Measurements from ENCODE around the gene CABLES1.

The CABLES1 gene

DNA sequence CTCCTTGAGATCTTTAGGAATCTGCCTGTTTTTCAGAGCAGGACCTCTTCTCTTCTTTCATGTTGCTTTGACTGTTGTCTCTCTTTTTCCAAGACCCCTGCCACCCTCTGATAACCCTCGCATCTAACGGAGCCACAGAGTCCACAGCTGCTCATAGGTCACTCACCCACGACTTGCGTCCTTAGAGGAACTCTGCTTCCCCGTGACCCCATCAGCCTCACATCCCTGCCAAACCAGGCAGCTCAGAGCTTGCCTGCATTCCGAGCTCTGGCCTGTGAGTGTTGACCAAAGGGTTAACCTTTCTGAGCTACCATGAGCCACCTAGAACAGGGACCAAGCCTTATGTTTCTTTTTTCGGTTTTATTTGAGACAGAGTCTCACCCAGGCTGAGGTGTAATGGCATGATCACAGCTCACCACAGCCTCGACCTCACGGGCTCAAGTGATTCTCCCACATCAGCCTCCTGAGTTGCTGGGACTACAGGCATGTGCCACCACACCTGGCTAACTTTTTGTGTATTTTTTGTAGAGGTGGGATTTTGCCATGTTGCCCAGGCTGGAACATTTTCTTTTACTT is 36.4 kb downstream of the CABLES1 start:
- no peak for DNase-seq

DNA sequence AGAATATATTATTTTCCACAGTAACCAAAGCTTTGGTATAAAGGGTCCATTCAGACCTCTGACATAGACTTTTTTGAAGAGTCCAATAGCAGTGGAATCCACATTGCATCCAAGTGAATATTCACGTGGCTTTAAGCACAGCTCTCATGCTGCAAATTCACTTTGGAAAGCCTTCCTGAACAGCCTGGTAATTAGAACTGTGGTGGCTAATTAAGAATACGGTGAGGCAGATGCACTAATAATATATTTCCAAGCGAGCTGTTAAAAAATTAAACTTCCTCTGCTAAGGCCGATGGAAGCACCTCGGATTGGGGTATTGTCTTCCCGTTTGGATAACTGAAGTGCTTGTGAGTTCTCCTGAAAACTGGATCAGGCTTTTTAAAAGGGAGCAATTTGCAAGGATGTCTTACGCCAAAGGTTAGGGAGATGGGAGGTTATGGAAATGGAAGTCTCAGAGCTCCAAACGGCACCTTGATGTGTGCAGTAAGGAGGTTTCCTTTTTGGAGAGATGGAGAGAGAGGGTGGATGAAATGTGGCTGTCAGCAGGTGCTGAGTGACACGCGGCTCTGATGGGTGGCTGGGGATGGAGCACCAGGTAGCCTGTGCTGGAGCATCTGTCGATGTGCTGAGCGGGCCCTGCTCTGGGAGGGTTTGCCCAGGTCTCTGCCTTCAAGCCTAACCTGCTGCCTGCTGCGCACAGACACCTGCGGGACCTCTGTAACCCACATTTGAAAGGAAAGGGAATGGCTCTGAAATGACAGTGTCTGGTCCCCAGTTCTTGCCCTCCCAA is 37.5 kb downstream of the CABLES1 start:
- no peak for DNase-seq

DNA sequence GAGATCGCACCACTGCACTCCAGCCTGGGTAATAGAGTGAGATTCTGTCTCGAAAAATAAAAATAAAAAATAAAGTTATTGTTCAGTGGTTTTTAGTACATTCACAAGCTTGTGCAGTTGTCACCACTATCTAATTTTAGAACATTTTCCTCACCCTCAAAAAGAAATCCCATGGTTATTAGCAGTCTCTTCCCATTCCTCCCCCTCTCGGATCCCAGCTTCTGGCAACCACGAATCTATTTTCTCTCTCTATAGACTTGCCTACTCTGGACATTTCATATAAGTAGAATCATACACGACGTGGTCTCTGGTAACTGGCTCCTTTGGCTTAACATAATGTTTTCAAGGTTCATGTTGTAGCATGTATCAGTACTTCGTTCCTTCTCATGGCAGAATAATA is 38.6 kb downstream of the CABLES1 start:
- no peak for DNase-seq

DNA sequence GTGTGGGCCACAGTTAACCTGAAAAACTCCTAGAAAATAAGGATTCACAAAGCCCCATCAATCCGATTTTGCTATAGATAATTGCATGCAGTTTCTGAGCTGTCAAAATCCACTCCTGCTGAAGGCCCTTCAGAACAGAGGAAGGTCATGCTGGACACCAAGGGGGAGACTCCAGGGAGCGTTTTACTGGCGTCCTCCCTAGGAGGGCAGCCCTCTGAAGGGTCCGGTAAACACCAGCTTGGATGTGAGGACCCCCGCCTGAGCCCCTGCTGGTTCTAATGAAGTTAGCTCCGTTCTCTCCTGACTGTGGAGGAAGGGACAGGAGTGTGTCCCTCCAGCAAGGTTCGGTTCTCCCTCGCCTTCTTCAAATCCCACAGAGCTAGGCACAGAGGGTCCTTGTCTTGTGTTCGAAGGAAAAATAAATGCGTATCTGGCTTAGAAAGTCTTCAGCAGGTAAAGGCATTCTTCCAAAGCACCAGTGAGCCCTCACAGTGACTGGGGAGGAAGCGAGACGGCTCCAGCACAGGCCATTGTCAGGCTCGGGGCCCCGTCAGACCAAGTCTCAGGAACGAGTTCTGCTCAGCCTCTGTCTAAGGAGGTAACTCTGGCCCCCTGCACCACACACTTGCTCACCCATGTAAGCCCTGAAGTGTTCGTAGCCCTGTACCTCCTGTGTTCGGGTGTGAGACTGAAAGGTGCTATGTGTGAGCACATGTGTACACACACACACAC is 41.6 kb downstream of the CABLES1 start:
- DNase-seq = no peak

DNA sequence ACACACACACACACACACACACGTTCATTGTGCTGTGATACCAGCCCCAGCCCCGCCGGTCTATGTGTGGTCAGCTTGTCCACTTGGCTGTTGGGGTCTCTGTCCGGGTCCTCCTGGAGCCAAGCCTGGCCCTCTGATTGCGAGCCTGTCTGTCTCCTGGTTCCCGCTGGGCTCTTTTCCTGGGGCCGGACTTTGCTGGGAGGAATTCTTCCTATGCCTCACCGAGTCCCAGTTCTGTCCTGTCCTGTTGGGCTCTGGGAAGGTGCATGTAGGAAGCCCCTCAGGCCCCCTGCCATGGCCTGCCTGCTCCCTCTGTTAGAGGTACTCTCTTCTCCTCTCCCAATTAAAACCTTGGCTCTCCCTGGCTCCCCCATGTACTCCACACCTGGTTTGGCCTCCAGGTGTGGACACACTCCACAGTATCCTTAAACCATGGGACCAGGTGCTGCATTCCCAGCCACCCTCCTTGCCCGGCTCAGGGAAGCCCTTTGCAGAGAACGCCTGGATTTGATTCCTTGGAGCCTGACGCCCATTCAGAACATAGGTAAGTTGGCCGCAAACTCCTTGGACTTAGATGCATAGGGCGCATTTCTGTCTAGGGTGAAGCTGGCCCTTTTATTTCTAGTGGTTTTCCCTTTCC is 42.3 kb downstream of the CABLES1 start:
- DNase-seq = no peak

DNA sequence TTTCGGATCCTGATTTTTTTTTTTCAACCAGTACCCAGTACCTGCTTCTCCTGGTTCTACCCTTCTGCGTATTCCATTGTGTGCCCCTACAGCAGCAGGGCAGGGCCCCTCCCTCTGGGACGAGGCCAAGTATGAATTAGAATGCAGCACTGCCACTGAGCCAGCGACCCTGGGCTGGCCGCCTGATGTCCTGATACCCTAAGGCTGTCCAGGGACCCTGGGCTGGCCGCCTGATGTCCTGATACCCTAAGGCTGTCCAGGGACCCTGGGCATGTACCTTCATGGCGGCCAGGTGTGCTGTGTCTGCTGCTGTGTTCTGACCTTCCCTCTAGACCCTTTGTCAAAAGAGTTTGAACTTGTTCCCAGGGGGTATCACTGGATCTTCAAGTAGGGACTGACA is 42.9 kb downstream of the CABLES1 start:
- DNase-seq = no peak

DNA sequence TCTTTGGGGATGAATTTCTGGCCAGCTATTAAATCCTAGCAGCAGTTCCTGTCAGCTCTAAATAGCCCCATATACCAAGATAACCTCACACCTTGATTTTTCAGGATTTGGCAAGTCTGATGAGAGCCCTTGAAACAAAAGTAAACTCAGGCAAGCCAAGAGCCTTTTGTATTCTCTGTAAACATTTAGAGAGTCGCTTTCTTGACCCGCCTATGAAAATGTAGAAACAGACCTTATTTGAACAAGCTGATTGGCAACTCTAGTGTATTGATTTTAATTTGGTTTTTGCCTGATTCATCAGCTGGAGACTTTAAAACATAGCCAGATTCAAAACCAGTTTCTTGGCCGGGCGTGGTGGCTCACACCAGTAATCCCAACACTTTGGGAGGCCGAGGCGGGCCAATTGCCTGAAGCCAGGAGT is 43.4 kb downstream of the CABLES1 start:
- DNase-seq = no peak

DNA sequence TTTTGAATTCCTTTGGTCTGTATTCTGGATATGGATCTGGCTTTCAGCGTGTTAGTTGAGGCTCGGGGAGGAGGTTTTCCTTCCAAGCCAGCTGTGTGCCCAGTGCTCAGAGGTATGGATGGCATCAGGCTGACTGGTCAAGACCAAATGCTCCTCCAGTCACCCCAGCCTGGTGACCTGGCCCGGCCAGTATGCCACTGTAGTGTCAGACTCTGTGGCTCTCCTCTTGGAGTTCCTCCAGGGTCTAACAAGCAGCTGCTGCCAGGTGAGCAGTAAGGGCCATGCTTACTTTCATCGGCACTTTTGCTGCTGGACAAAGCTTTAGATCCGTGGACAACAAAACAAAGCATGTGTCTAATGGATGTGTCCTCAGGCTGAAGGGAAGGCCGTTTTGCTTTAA is 44.1 kb downstream of the CABLES1 start:
- no peak for DNase-seq

DNA sequence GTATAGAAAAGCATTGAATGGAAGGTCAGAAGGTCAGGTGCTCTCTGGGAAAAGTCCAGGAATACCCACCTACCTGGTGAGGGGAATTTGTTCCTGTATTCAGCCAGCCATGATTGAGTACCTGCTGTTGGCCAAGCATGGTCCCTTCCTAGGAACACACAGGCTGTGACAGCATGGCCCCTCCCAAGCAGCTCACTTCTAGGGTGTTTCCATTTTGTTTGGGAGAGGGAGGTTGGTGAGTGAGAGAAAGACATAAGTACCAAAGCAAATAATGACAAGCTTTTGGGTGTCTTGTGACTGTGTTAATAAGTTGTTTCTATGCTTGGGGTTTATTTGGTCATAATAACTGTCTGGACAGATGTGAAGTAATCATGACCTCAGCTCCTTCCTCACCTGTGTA is 46.3 kb downstream of the CABLES1 start:
- DNase-seq = no peak

DNA sequence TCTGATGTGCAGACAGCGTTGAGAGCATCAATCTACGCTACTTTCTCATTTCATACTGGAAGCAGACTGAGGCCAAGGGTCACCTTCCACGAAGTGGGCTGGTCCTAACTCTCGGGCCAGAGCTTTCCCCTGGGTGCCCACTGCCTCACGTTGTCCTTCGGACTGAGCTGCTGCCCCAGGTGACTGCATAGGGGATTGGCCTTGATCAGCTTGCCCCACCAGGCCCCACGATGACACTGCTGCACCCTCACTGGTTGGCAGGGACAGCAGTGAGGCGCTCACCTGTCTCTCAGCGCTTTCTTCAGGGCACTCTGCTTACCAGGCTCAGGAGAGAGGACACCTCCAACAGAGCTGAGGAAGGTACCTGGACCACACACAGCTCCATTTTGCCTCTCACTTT is 47.3 kb downstream of the CABLES1 start:
- no peak for DNase-seq

DNA sequence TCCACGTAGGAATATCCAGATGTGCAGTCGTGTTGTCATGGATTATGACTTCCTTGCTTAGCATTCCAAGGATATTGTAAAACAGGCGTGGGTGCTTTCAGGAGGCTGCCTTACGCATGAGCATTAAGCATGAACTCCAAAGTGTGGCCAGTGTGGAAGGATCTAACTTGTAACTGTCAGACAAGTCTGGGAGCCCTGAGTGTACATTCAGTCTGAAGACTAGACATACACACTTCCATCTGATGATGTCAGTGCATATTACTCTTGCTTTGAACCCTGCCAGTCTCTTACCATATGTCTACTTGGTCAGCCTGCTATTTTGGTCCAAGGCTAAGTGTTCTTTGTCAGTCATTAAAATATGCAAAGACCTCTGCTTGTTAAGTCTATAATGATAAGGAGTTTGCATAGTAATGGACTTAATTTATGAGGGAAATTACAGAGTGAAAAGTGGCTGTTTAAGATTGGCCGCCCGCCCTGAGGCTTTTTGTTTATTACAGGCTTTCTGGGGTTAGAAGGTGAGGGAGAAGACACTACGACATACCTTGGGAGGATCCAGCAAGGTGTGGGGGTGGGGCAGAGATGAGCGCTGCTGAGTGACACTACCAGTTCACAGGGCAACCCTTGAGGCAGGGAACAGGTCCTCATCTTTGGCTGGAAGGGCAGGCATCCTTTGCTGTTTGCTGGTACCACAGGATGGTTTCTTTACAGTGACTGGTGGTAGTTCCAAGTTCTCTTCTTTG is 48.3 kb downstream of the CABLES1 start:
- DNase-seq = no peak

DNA sequence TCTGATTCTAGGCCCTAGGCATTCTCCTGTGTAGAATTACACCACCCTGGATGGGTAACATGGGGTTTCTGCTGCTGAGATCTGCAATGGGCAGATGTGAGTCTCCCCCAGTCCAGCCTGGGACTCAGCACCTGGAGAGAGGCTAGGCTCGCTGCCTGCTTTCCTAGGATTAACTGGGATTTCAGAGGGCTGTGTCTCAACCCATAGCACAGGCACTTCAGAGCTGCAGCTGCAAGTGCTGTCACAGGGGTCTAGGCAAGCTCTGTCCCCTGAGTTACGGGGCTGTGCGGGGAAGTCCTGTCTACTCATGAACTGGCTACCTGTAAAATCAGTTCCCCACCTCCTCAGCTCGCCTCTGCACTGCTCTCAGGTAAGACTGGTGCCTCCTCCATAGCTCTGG is 51.5 kb downstream of the CABLES1 start:
- DNase-seq = no peak

DNA sequence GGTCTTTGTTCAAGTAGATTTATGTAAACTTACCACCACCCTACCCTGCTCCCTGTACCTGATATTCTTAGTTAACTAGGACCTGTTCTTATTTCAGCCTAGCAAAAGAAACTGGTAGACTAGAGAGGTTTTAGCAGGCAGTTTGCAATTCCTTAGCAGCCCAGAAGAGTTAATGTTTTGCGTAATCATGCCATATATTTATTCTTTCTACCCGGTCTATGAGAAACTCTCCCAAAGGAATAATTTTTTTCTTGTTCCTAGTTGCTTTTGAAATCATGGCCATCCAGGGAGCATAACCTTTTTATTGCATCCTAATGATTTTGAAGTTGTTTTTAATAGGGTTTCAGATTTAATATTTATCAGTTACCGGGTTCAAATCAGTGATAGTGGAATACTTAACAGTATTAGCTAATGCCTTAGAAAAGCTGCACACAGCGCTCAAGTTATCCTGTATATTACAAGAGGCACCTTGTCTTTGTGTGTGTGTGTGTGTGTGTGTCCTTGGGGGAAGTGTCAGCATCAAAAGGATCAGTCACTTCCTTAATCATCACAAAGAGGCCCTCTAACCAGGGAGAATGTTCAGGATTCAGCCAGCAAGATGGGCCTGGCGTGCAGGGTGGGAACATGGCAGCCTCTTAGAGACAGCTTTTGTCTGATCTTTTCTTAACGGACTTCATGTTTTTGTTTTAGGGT is 52.9 kb downstream of the CABLES1 start:
- DNase-seq = no peak

DNA sequence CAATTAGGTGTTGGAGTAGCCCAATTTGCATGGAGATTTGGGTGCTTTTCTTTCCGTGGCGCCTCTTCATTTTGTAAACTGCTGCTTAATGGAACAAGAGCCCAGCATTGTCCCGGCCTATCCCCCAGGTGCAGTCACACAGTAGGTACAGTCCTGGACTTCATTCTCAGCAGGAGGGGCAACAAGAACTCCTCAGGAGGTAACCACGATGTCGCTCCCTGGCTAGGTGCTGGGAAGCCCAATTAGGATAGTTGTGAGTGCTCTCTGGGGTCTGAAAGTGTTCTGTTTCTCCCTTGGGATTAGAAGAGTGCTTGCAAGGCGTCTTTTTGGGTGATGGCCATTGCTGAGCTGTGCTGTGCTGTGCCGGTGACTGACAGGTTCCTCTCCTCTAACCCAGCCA is 53.8 kb downstream of the CABLES1 start:
- no peak for DNase-seq

DNA sequence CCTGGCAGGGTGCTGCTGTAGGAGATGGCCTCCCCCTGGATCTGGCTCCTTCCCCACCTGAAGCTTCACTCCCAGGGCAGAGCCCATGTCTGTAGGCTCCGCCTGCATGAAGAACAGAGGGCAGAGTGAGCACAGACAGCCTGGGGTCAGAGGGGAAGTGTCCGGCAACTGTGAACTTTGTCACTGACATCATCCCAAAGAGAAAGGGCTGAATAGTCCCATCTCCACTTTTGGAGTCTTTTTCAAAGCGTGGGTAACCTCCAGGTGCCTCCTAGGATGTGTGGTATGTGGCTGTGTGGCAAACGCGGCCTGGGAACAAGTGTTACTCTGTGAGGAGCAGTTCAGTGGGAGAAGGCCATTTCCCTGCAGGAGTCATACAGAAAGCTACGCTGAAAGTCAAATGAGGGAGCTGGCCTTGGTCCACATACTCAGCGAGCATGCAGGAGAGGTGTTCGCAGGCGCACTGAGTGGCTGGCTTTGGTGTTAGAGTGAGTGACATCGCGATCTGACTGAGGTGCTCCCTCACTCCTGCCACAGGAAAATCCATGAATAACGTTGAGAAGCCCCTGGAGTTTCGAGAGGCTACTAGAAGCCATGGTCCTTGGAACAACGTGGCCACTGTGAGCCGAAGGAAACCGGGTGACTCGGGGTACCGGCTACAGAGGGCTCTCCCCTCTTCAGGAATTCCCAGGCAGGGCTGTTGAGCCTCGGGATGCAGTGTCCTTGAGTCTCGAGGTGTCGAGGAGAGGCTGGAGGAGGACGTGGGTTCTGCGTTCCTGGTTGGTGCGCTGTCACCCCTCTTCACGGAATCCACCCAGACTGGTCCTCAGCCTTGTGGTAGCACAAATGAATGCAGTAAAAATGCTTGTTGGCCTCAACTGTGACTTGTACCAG is 54.7 kb downstream of the CABLES1 start:
- DNase-seq = no peak

DNA sequence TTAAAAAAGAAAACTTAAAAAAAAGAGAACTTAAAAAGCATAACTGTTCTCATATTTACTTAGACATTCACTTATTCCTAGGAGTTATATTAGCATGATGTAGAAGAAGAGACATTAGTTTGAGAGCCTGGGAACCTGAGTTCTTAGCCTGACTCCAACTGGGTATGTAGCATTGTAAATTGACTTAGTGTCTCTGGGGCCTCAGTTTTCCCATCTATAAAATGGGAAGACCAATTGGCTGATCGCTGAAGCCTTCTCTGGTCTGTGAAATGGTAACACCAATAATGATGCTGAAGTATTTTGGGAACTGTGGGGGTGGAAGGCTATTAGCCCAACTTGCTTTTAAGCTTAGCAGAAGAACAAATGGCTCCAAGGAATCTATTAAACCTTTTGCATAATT is 55.9 kb downstream of the CABLES1 start:
- DNase-seq = no peak

DNA sequence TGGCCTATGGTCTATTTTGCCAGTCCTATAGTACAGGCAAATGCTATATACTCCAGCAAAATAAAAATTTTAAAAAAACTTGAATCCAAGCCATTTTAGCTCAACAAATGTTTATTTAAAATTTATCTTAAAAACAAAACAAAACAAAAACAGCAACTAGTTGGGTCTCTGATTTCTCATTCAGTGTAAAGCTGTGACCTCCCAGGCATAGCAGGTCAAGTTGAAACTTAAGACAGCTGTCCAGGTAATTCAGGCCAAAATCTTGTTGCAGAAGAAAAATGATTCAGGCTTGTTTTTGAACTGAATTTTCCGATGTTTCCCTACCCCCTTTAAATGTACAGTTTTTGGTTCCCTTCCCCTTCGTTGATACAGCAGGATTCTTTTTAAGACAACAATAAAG is 58.5 kb downstream of the CABLES1 start:
- DNase-seq = no peak

DNA sequence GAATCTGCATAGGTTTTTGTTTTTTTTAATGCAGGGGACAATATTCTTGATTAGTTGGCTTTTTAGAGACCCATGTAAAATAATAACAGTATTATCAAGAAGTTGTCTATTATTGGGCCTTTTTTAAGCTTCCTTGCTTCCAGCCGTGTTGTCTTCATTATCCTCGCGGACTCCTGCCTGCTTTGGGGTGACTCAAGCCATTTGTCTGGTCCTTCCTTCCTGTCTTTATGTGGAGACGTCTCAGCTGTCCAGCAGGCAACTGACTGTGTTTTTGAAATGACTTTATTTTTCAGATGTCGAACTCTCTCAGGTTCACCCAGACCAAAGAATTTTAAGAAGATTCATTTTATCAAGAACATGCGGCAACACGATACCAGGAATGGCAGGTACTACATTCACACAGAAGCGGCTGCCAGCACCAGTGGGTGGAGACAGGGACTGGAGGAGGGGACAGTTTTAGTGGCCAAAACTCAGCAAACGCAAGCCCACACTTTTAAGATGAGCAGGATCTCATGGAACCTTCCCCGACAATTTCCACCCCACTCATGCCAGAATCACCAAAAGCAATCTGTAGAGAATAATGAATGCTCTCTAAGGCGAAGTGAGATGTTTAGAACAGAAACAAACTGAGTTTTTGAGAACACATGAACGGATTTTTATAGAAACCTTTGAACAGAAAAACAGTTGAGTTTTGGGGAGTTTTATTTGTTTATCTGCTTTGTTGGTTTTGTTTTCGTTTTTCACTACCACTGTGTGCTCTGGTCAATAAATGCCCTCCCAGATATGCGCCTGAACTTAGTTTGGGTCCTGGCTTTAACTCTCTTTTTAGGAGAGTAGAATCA is 59.1 kb downstream of the CABLES1 start:
- no peak for DNase-seq

DNA sequence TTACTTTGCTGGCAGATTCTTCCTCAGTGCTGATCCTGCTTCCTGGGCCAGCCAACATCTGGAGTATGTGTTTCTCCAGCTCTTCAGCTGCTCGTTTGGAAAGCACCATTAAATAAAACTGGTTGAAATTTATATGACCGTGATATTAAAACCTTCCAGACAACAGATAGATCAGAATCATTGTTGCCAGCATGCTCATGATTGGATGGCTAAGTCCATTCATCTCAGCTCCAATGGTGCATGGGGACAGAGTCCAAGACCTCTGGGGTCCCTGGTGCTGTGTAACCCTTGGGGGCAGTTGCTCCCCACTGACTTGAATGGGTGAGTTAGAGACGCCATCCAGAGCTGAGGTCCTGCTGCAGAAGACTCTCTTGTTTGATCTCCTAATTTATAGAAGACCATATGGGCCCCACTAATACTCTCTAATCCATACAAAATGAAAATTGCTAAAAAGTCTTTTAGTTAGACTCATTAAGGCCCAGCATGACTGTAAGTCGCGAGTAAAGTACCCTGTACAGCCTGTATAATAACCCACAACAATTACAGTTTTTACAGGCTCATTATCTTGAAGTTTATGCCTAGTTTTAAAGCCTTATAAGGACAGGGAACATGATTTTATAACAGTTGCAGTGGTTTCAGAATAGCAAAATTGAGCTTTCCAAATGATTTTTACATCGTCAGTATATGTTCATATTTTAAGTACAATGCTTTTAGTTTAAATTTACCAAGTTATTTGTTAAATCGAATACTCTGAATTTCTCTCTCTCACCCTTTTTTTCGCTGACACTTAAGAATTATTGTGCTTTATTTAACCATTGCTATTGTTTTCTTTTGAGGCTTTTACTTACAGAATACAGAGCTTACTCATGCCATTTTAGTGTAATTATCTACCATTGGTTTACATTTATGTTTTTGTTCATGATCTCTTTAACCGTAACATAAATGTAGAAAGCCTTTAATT is 60.0 kb downstream of the CABLES1 start:
- no peak for DNase-seq
